WTC11 (cell line): ENCODE measurements around the gene AP1S1. TPM values are rescaled to one million over a fixed set of nuclear protein-coding genes. Genes with fewer than 3 reads are reported as not detected.

ENCODE experiments used
- ATAC-seq: fragments of 200-7000 bp; cut with Tn5 transposase; 2 replicates; pipeline ENCODE4 v1.10.0; 2021; ENCODE audit warnings: mild to moderate bottlenecking, moderate library complexity
- CTCF ChIA-PET: fragments of 300-600 bp; sonication (Branson Sonifier 250); formaldehyde crosslinking; loops from one replicate; lab custom pipeline; 2021; ENCODE audit warnings: antibody characterized with exemption; lab: Charles Lee
- POLR2A ChIA-PET: fragments of 350-600 bp; sonication (Branson Sonifier 250); formaldehyde crosslinking; loops from one replicate; lab custom pipeline; 2021; ENCODE audit warnings: antibody characterized with exemption; lab: Charles Lee
- DNase-seq: peaks from one replicate; pipeline ENCODE4 v3.0.0; 2021; ENCODE audit warnings: low spot score
- H3K27ac Mint-ChIP-seq: 2 replicates; pipeline ENCODE4 v1.8.0; 2021; ENCODE audit warnings: mixed read lengths
- H3K27me3 Mint-ChIP-seq: 2 replicates; pipeline ENCODE4 v1.8.0; 2021; ENCODE audit warnings: low read depth, mild to moderate bottlenecking, moderate library complexity, mixed read lengths
- H3K36me3 Mint-ChIP-seq: 2 replicates; pipeline ENCODE4 v1.8.0; 2021; ENCODE audit warnings: mixed read lengths
- H3K4me1 Mint-ChIP-seq: 2 replicates; pipeline ENCODE4 v1.8.0; 2022; ENCODE audit warnings: mixed read lengths
- H3K4me3 Mint-ChIP-seq: 2 replicates; pipeline ENCODE4 v1.8.0; 2021; ENCODE audit warnings: mild to moderate bottlenecking, moderate library complexity, mixed read lengths
- H3K9me3 Mint-ChIP-seq: 2 replicates; pipeline ENCODE4 v1.8.0; 2021; ENCODE audit warnings: mixed read lengths
- ATF1 ChIP-seq: sonication (generic); formaldehyde crosslinking; IDR thresholded peaks from 2 replicates; pipeline ENCODE4 v1.8.1; 2023; ENCODE audit warnings: mild to moderate bottlenecking, moderate library complexity, missing genetic modification reagents
- CBFB ChIP-seq: sonication (generic); formaldehyde crosslinking; IDR thresholded peaks from 2 replicates; pipeline ENCODE4 v1.8.1; 2022; ENCODE audit warnings: mild to moderate bottlenecking, low read depth, missing genetic modification reagents
- CREB1 ChIP-seq: sonication (generic); formaldehyde crosslinking; IDR thresholded peaks from 2 replicates; pipeline ENCODE4 v1.8.0; 2023; ENCODE audit warnings: mild to moderate bottlenecking, missing genetic modification reagents
- CREM ChIP-seq: sonication (generic); formaldehyde crosslinking; IDR thresholded peaks from 2 replicates; pipeline ENCODE4 v1.8.1; 2022; ENCODE audit warnings: mild to moderate bottlenecking, missing genetic modification reagents, moderate library complexity
- ELF4 ChIP-seq: sonication (generic); formaldehyde crosslinking; IDR thresholded peaks from 2 replicates; pipeline ENCODE4 v1.8.1; 2022; ENCODE audit warnings: low read depth, mild to moderate bottlenecking, moderate library complexity, missing genetic modification reagents
- ESRRA ChIP-seq: sonication (generic); formaldehyde crosslinking; IDR thresholded peaks from 2 replicates; pipeline ENCODE4 v1.8.1; 2022; ENCODE audit warnings: mild to moderate bottlenecking, missing genetic modification reagents, borderline replicate concordance
- FOXP1 ChIP-seq: sonication (generic); formaldehyde crosslinking; IDR thresholded peaks from 2 replicates; pipeline ENCODE4 v1.8.0; 2022; ENCODE audit warnings: missing genetic modification reagents, mild to moderate bottlenecking, moderate library complexity, borderline replicate concordance
- GABPB1 ChIP-seq: sonication (generic); formaldehyde crosslinking; IDR thresholded peaks from 2 replicates; pipeline ENCODE4 v1.8.1; 2023; ENCODE audit warnings: mild to moderate bottlenecking, missing genetic modification reagents
- GRHL2 ChIP-seq: fragments of 250-450 bp; sonication (Bioruptor Pico); IDR thresholded peaks from 2 replicates; pipeline ENCODE4 v1.8.0; 2022; ENCODE audit warnings: mild to moderate bottlenecking, moderate library complexity; ENCODE audit not compliant: insufficient replicate concordance, severe bottlenecking
- SMAD3 ChIP-seq: sonication (generic); formaldehyde crosslinking; IDR thresholded peaks from 2 replicates; pipeline ENCODE4 v1.8.0; 2022; ENCODE audit warnings: missing genetic modification reagents, mild to moderate bottlenecking, borderline replicate concordance
- SMAD4 ChIP-seq: sonication (generic); formaldehyde crosslinking; IDR thresholded peaks from 2 replicates; pipeline ENCODE4 v1.8.0; 2022; ENCODE audit warnings: mild to moderate bottlenecking, missing genetic modification reagents
- SP1 ChIP-seq: sonication (generic); formaldehyde crosslinking; conservative IDR thresholded peaks from 2 replicates; pipeline ENCODE4 v1.8.1; 2022; ENCODE audit warnings: missing genetic modification reagents
- TEAD1 ChIP-seq: sonication (generic); formaldehyde crosslinking; IDR thresholded peaks from 2 replicates; pipeline ENCODE4 v1.8.0; 2022; ENCODE audit warnings: mild to moderate bottlenecking, missing genetic modification reagents
- ZBTB21 ChIP-seq: sonication (generic); formaldehyde crosslinking; IDR thresholded peaks from 2 replicates; pipeline ENCODE4 v1.8.1; 2023; ENCODE audit warnings: mild to moderate bottlenecking, missing genetic modification reagents, borderline replicate concordance
- ZBTB43 ChIP-seq: sonication (generic); formaldehyde crosslinking; IDR thresholded peaks from 2 replicates; pipeline ENCODE4 v1.8.1; 2023; ENCODE audit warnings: mild to moderate bottlenecking, missing genetic modification reagents
- ZNF121 ChIP-seq: sonication (generic); formaldehyde crosslinking; IDR thresholded peaks from 2 replicates; pipeline ENCODE4 v1.8.0; 2023; ENCODE audit warnings: missing genetic modification reagents
- ZNF263 ChIP-seq: sonication (generic); formaldehyde crosslinking; IDR thresholded peaks from 2 replicates; pipeline ENCODE4 v1.8.1; 2022; ENCODE audit warnings: low read depth, mild to moderate bottlenecking, moderate library complexity, missing genetic modification reagents
- ZNF396 ChIP-seq: fragments of 250-450 bp; sonication (Bioruptor Pico); IDR thresholded peaks from 2 replicates; pipeline ENCODE4 v1.8.0; 2021; ENCODE audit warnings: mild to moderate bottlenecking, moderate library complexity, borderline replicate concordance
- ZNF423 ChIP-seq: fragments of 250-450 bp; sonication (Bioruptor Pico); IDR thresholded peaks from 2 replicates; pipeline ENCODE4 v2.1.2; 2022; ENCODE audit warnings: mild to moderate bottlenecking, moderate library complexity
- ZNF512 ChIP-seq: sonication (generic); formaldehyde crosslinking; IDR thresholded peaks from 2 replicates; pipeline ENCODE4 v1.8.1; 2022; ENCODE audit warnings: missing genetic modification reagents, borderline replicate concordance
- ZNF671 ChIP-seq: fragments of 250-450 bp; sonication (Bioruptor Pico); IDR thresholded peaks from 2 replicates; pipeline ENCODE4 v1.8.0; 2021; ENCODE audit warnings: mild to moderate bottlenecking
- total RNA-seq: library from RNA; stranded (reverse); gene quantifications from 3 replicates; pipeline ENCODE4 v1.2.3, GENCODE V29; 2021
- TF ChIP-seq, protein P1 (sequence below): fragments of 250-450 bp; sonication (Bioruptor Pico); conservative IDR thresholded peaks from 2 replicates; pipeline ENCODE4 v1.9.0; 2021; ENCODE audit warnings: mild to moderate bottlenecking
- TF ChIP-seq, protein P2 (sequence below): fragments of 250-450 bp; sonication (Bioruptor Pico); IDR thresholded peaks from 2 replicates; pipeline ENCODE4 v2.1.2; 2022; ENCODE audit warnings: mild to moderate bottlenecking, moderate library complexity
- TF ChIP-seq, protein P3 (sequence below): fragments of 250-450 bp; sonication (Bioruptor Pico); IDR thresholded peaks from 2 replicates; pipeline ENCODE4 v1.8.0; 2021; ENCODE audit warnings: mild to moderate bottlenecking
- TF ChIP-seq, protein P4 (sequence below): sonication (generic); formaldehyde crosslinking; IDR thresholded peaks from 2 replicates; pipeline ENCODE4 v1.8.0; 2022; ENCODE audit warnings: mild to moderate bottlenecking, missing genetic modification reagents
- TF ChIP-seq, protein P5 (sequence below): sonication (generic); formaldehyde crosslinking; IDR thresholded peaks from 2 replicates; pipeline ENCODE4 v1.8.0; 2022; ENCODE audit warnings: mild to moderate bottlenecking, missing genetic modification reagents

AP1S1 gene
- total RNA-seq, 1 experiment from 2014 or later: 60.7 TPM

DNA sequence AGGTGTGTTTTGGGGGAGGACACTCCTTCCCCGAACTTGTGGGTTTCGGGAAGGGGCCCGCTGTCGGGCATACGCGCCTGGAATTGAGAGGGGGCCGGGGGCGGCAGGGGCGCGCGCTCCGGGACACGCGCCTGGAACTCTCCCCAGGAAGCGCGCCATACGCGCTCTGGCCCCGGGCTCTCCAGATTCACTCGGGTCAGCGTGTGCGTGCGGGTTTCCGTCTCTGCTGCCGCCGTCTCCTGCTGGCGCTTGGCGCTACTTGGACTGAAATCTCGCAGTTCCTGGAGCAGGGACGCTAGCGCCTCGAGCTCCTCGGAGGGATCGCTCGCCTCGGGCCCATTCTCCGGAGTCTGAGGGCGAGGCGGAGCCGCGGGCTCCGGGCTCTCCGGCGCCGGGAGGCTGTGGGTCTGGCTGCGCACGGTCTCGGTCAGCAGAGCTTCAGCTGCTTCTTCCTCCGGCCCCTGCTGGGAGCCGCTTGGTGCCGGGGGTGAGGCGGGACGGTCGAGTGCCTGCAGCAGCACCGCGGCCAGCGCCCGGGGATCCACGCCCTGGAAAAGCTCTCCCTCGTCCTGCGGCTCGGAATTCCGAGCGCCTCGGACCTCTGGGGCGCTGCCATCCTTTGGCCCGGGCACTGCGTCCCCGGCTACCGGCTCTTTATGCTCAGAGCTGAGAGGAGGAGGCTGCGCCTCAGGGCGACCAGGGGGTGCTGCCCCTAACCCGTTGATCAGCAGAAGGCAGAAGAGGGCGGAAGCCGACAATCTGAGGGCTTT is 10.0 kb downstream of the AP1S1 start:
- CTCF ChIA-PET: interaction anchor here (0.7 to 9.0 kb wide), 10 partner anchors 8 to 119 kb away, joined by 3 to 103 read pairs (median 4); partner anchors contain the start of gene SERPINE1
- Mint-ChIP-seq H3K36me3 (peaks cover 2% of the 10 kb centered on the region; the same call in 1 of the 2 replicates), H3K27ac (no peak overlapping the region), H3K4me1 (peaks cover 68% of the 10 kb centered on the region), H3K4me3 (peak overlapping the region; percentile 81), H3K27me3 (peaks cover 57% of the 10 kb centered on the region), H3K9me3 (no peaks in the 10 kb centered on the region)
- DNase-seq (peak; percentile 79), ATAC-seq (peak; percentile 1; the same call in 1 of the 2 replicates)
- POLR2A ChIA-PET: interaction anchor here (0.5 to 2.4 kb wide), 3 partner anchors 10 to 51 kb away, joined by 4 to 14 read pairs (median 5); no protein-coding TSS in a partner anchor
- 0 out of 2 replicates have a peak, but pooled peaks have one; percentile 27 for TF ChIP-seq SMAD4 (CRISPR knock-in tag)
- TF ChIP-seq GABPB1 (CRISPR knock-in tag): no peak
- TF ChIP-seq ZNF512 (CRISPR knock-in tag): no peak
- no peak for TF ChIP-seq ZNF671 (CRISPR knock-in tag)
- peak; percentile 31; the same call in 1 of the 2 replicates for TF ChIP-seq ZNF263 (CRISPR knock-in tag)
- no peak for TF ChIP-seq ELF4
- TF ChIP-seq, protein P1, sequence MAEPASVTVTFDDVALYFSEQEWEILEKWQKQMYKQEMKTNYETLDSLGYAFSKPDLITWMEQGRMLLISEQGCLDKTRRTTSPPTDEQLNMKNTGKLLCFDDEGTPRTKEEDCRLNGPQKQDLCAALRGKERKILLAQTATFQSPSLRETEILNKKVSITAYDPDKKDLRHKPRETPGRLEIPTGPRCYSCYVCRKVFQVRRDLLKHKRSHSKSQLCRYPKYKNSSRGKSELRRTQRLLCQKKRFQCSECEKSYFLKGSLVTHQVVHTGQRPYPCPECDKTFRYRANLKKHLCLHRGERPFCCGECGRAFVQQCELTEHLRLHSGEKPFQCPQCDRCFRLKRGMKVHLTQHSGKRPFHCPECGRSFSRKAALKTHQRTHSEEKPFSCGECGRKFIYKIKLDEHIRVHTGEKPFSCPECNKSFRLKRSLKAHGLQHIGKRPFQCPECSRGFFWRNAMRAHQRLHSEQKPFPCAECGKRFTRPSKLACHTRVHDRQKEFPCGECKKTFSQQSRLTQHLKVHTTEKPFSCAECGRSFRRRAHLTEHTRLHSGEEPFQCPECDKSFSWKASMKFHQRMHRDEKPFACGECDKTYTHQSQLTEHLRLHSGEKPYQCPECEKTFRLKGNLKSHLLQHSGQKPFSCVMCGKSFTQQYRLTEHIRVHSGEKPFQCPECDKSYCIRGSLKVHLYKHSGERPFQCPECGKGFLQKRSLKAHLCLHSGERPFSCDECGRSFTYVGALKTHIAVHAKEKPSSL (CRISPR knock-in tag): no peak
- no peak for TF ChIP-seq ATF1 (CRISPR knock-in tag)
- TF ChIP-seq ZBTB21 (CRISPR knock-in tag): 0 out of 2 replicates have a peak, but pooled peaks have one; percentile 37
- TF ChIP-seq, protein P2, sequence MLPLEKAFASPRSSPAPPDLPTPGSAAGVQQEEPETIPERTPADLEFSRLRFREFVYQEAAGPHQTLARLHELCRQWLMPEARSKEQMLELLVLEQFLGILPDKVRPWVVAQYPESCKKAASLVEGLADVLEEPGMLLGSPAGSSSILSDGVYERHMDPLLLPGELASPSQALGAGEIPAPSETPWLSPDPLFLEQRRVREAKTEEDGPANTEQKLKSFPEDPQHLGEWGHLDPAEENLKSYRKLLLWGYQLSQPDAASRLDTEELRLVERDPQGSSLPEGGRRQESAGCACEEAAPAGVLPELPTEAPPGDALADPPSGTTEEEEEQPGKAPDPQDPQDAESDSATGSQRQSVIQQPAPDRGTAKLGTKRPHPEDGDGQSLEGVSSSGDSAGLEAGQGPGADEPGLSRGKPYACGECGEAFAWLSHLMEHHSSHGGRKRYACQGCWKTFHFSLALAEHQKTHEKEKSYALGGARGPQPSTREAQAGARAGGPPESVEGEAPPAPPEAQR (CRISPR knock-in tag): no peak
- TF ChIP-seq ZNF423 (CRISPR knock-in tag): no peak
- no peak for TF ChIP-seq CBFB (CRISPR knock-in tag)
- TF ChIP-seq ZBTB43 (CRISPR knock-in tag): no peak
- no peak for TF ChIP-seq CREB1
- no peak for TF ChIP-seq FOXP1 (CRISPR knock-in tag)
- TF ChIP-seq SP1 (CRISPR knock-in tag): no peak
- TF ChIP-seq CREM: no peak
- TF ChIP-seq, protein P3, sequence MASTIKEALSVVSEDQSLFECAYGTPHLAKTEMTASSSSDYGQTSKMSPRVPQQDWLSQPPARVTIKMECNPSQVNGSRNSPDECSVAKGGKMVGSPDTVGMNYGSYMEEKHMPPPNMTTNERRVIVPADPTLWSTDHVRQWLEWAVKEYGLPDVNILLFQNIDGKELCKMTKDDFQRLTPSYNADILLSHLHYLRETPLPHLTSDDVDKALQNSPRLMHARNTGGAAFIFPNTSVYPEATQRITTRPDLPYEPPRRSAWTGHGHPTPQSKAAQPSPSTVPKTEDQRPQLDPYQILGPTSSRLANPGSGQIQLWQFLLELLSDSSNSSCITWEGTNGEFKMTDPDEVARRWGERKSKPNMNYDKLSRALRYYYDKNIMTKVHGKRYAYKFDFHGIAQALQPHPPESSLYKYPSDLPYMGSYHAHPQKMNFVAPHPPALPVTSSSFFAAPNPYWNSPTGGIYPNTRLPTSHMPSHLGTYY: no peak
- TF ChIP-seq, protein P4, sequence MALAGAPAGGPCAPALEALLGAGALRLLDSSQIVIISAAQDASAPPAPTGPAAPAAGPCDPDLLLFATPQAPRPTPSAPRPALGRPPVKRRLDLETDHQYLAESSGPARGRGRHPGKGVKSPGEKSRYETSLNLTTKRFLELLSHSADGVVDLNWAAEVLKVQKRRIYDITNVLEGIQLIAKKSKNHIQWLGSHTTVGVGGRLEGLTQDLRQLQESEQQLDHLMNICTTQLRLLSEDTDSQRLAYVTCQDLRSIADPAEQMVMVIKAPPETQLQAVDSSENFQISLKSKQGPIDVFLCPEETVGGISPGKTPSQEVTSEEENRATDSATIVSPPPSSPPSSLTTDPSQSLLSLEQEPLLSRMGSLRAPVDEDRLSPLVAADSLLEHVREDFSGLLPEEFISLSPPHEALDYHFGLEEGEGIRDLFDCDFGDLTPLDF: no peak
- no peak for TF ChIP-seq SMAD3
- TF ChIP-seq TEAD1: peak; percentile 78
- TF ChIP-seq, protein P5, sequence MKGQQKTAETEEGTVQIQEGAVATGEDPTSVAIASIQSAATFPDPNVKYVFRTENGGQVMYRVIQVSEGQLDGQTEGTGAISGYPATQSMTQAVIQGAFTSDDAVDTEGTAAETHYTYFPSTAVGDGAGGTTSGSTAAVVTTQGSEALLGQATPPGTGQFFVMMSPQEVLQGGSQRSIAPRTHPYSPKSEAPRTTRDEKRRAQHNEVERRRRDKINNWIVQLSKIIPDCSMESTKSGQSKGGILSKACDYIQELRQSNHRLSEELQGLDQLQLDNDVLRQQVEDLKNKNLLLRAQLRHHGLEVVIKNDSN: peak; percentile 67; the same call in 1 of the 2 replicates
- no peak for TF ChIP-seq ZNF121 (CRISPR knock-in tag)
- no peak for TF ChIP-seq GRHL2 (CRISPR knock-in tag)
- TF ChIP-seq ZNF396 (CRISPR knock-in tag): no peak
- TF ChIP-seq ESRRA (CRISPR knock-in tag): peak; percentile 71; the same call in 1 of the 2 replicates
